Tibial artery (tissue), 4 donors: Measurements from ENCODE around the gene MRC1.
A peak's percentile ranks its signal among the peaks of the same experiment; 100 is the strongest.

Experiments
- DNase-seq, 2 donors: peaks; one replicate each; pipeline ENCODE4 v3.0.0-alpha.2; 2019
- H3K27ac ChIP-seq, 2 donors: fragments of 200-600 bp; sonication (generic) in 1 of 2; 1 replicate in 1 of 2; 2 replicates in 1 of 2; pipeline ENCODE4 v1.5.1; 2018 to 2019; ENCODE audit warnings: mild to moderate bottlenecking in 1 of 2
- H3K27me3 ChIP-seq, 2 donors: fragments of 200-600 bp; sonication (generic) in 1 of 2; one replicate each; pipeline versions ENCODE4 v1.5.1 to v1.6.0; 2016 to 2019
- H3K36me3 ChIP-seq, 3 donors: fragments of 200-600 bp; sonication (generic) in 2 of 3; one replicate each; pipeline ENCODE4 v1.5.1; 2016 to 2019; ENCODE audit warnings: mild to moderate bottlenecking in 2 of 3
- H3K4me1 ChIP-seq, 4 donors: fragments of 200-600 bp; sonication (generic) in 2 of 4; 1 replicate in 3 of 4; 2 replicates in 1 of 4; pipeline ENCODE4 v1.5.1; 2016 to 2019
- H3K4me3 ChIP-seq, 2 donors: fragments of 200-600 bp; sonication (generic) in 1 of 2; 1 replicate in 1 of 2; 2 replicates in 1 of 2; pipeline ENCODE4 v1.5.1; 2018 to 2019; ENCODE audit warnings: mild to moderate bottlenecking in 2 of 2
- H3K9me3 ChIP-seq, 3 donors: fragments of 200-600 bp; sonication (generic) in 1 of 3; one replicate each; pipeline ENCODE4 v1.5.1; 2016 to 2019
- intact Hi-C: fragments of 100-400 bp; cut with DNase I; formaldehyde crosslinking; loops from one replicate; pipeline ENCODE4 v1.15.0; 2023; ENCODE audit warnings: low total_unique reads
- TF ChIP-seq, protein P1 (sequence below), 2 experiments: fragments of 200-600 bp in 1 of 2; fragments of 450-650 bp in 1 of 2; IDR thresholded peaks; one replicate each; pipeline ENCODE4 v1.5.1; 2017 to 2019; ENCODE audit warnings: antibody characterized with exemption in 2 of 2, mild to moderate bottlenecking in 1 of 2, moderate library complexity in 1 of 2

The MRC1 gene

GRCh38 chr10:17873946-17874345 is 64.8 kb downstream of the MRC1 start:
- H3K27me3 ChIP-seq, result no peaks in the 10 kb centered on the region
- no peaks in the 10 kb centered on the region for H3K36me3 ChIP-seq
- H3K9me3 ChIP-seq, result no peaks in the 10 kb centered on the region
- intact Hi-C loops, result no loop called here
- DNase-seq, result no peak
- TF ChIP-seq, protein P1, sequence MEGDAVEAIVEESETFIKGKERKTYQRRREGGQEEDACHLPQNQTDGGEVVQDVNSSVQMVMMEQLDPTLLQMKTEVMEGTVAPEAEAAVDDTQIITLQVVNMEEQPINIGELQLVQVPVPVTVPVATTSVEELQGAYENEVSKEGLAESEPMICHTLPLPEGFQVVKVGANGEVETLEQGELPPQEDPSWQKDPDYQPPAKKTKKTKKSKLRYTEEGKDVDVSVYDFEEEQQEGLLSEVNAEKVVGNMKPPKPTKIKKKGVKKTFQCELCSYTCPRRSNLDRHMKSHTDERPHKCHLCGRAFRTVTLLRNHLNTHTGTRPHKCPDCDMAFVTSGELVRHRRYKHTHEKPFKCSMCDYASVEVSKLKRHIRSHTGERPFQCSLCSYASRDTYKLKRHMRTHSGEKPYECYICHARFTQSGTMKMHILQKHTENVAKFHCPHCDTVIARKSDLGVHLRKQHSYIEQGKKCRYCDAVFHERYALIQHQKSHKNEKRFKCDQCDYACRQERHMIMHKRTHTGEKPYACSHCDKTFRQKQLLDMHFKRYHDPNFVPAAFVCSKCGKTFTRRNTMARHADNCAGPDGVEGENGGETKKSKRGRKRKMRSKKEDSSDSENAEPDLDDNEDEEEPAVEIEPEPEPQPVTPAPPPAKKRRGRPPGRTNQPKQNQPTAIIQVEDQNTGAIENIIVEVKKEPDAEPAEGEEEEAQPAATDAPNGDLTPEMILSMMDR (IDR thresholded peaks at IDR 0.05), result no peak
- H3K4me1 ChIP-seq, result no peaks in the 10 kb centered on the region
- H3K4me3 ChIP-seq, result no peak overlapping the region
- no peak overlapping the region for H3K27ac ChIP-seq

GRCh38 chr10:17877121-17877520 is 68.0 kb downstream of the MRC1 start:
- DNase-seq, result no peak
- H3K36me3 ChIP-seq, result no peaks in the 10 kb centered on the region
- no peak overlapping the region for H3K27ac ChIP-seq
- H3K4me3 ChIP-seq, result no peak overlapping the region
- TF ChIP-seq, protein P1 (IDR thresholded peaks at IDR 0.05), result no peak
- H3K4me1 ChIP-seq, result peaks cover 0 to 18% (median 2%) of the 10 kb centered on the region in 4 donors
- intact Hi-C loops, result no loop called here
- no peaks in the 10 kb centered on the region for H3K9me3 ChIP-seq
- no peaks in the 10 kb centered on the region for H3K27me3 ChIP-seq

DNA sequence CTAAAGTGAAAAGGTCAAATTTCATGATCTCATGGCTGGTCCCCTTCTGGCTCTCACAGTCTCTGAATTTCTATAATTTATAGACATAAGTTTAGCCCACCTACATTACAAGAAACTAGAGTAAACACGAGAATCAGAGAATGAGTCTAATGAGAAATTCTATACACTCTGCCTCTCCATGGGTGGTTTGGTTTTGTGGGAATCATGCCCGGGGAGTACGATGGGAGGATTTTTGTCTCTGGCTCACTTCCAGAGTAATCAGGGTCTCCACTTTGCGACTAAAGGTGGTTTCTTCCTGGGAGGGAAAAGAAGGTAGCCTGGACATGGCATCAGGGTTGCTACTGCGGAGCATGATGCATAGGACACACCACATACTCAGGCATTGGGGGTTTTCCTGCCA is 69.7 kb downstream of the MRC1 start:
- Histone ChIP-seq H3K36me3 (no peaks in the 10 kb centered on the region), H3K9me3 (no peaks in the 10 kb centered on the region), H3K27me3 (no peaks in the 10 kb centered on the region), H3K4me3 (no peak overlapping the region), H3K4me1 (peaks cover 0 to 33% (median 6%) of the 10 kb centered on the region in 4 donors), H3K27ac (no peak overlapping the region)
- TF ChIP-seq, protein P1 (IDR thresholded peaks at IDR 0.05), result no peak
- no peak for DNase-seq
- intact Hi-C loops, result no loop called here

- Histone ChIP-seq H3K4me1 (peaks cover 0 to 33% (median 6%) of the 10 kb centered on the region in 4 donors), H3K27ac (no peak overlapping the region), H3K36me3 (no peaks in the 10 kb centered on the region), H3K4me3 (no peak overlapping the region), H3K27me3 (no peaks in the 10 kb centered on the region), H3K9me3 (no peaks in the 10 kb centered on the region)
- TF ChIP-seq, protein P1 (IDR thresholded peaks at IDR 0.05), result no peak
- intact Hi-C loops, result no loop called here
- DNase-seq, result no peak
Observed at GRCh38 chr10:17880601-17881000, 71.5 kb downstream of the MRC1 start.

GRCh38 chr10:17882557-17882956 is 73.4 kb downstream of the MRC1 start:
- H3K36me3 ChIP-seq, result no peaks in the 10 kb centered on the region
- peaks cover 0 to 33% (median 6%) of the 10 kb centered on the region in 4 donors for H3K4me1 ChIP-seq
- intact Hi-C loops, result no loop called here
- no peak overlapping the region for H3K4me3 ChIP-seq
- H3K9me3 ChIP-seq, result no peaks in the 10 kb centered on the region
- H3K27me3 ChIP-seq, result no peaks in the 10 kb centered on the region
- peak overlapping the region; percentile 79 to 85 for H3K27ac ChIP-seq
- TF ChIP-seq, protein P1 (IDR thresholded peaks at IDR 0.05), result no peak
- no peak for DNase-seq

GRCh38 chr10:17883621-17884020 is 74.5 kb downstream of the MRC1 start:
- Histone ChIP-seq H3K27me3 (no peaks in the 10 kb centered on the region), H3K27ac (peak overlapping the region; percentile 77 to 79), H3K36me3 (no peaks in the 10 kb centered on the region), H3K9me3 (no peaks in the 10 kb centered on the region), H3K4me1 (peaks cover 0 to 33% (median 6%) of the 10 kb centered on the region in 4 donors), H3K4me3 (no peak overlapping the region)
- DNase-seq, result no peak
- TF ChIP-seq, protein P1 (IDR thresholded peaks at IDR 0.05), result no peak
- intact Hi-C loops, result no loop called here
